HCT116 (cell line): Measurements from ENCODE around the gene PHKB. TPM values are rescaled to one million over a fixed set of nuclear protein-coding genes. Genes with fewer than 3 reads are reported as not detected.

ENCODE experiments used
- ATAC-seq: fragments of 200-7000 bp; cut with Tn5 transposase; 2 replicates; pipeline ENCODE4 v1.9.1; 2020; ENCODE audit warnings: mild to moderate bottlenecking, moderate library complexity
- BruUV-seq: library from RNA; stranded (reverse); fragments of 400-500 nt; replicated peaks from 2 replicates; lab custom pipeline; 2021; lab: Mats Ljungman, UMichigan
- CTCF ChIA-PET: fragments of 300-600 bp; sonication (Branson Sonifier 250); formaldehyde crosslinking; loops from one replicate; lab custom pipeline; 2021; ENCODE audit warnings: antibody characterized with exemption; lab: Charles Lee
- POLR2A ChIA-PET: fragments of 300-600, 350-600 bp; sonication (Branson Sonifier 250); formaldehyde crosslinking; loops from one replicate; lab custom pipeline; 2021; ENCODE audit warnings: antibody characterized with exemption; lab: Charles Lee
- RAD21 ChIA-PET, 2 experiments: fragments of 300-600 bp; sonication (Branson Sonifier 250); formaldehyde crosslinking; loops; one replicate each; lab custom pipeline; 2023; ENCODE audit warnings: low total read pairs in 2 of 2; ENCODE audit not compliant: uncharacterized antibody in 2 of 2, unreplicated experiment in 2 of 2, low non-redundant PET in 1 of 2; lab: Charles Lee
- DNase-seq: peaks from one replicate; pipeline ENCODE4 v3.0.0-alpha.2; 2010; ENCODE audit warnings: low read depth, low spot score
- H2AFZ ChIP-seq: fragments of 200-600 bp; shearing (Covaris generic), sonication (generic); 2 replicates; pipeline ENCODE4 v1.6.1; 2017; ENCODE audit warnings: low read depth, mixed run types, mixed read lengths, antibody characterized with exemption, low read length; ENCODE audit not compliant: poor library complexity, severe bottlenecking
- H3K27ac ChIP-seq: 2 replicates; pipeline ENCODE4 v1.5.1; 2012; ENCODE audit warnings: low read depth, low read length
- H3K27me3 ChIP-seq: fragments of 200-600 bp; sonication (generic); 2 replicates; pipeline ENCODE4 v1.6.1; 2016; ENCODE audit warnings: mixed run types, low read length, mixed read lengths; ENCODE audit not compliant: insufficient read depth
- H3K36me3 ChIP-seq, 2 experiments: fragments of 200-500 bp in 1 of 2; fragments of 200-600 bp in 1 of 2; sonication (Bioruptor generic) in 1 of 2; sonication (generic) in 1 of 2; 2 replicates each; pipeline versions ENCODE4 v1.5.1 to v1.6.1; 2014 to 2016; ENCODE audit warnings: low read length in 2 of 2, inconsistent platforms in 1 of 2, mixed read lengths in 1 of 2, mixed run types in 1 of 2; ENCODE audit not compliant: insufficient read depth in 2 of 2, control insufficient read depth in 1 of 2
- H3K4me1 ChIP-seq, 2 experiments: fragments of 200-600 bp in 1 of 2; sonication (generic) in 1 of 2; 2 replicates each; pipeline versions ENCODE4 v1.5.1 to v1.6.1; 2012 to 2017; ENCODE audit warnings: low read length in 2 of 2, inconsistent platforms in 1 of 2, mild to moderate bottlenecking in 1 of 2, mixed read lengths in 1 of 2, mixed run types in 1 of 2, moderate library complexity in 1 of 2; ENCODE audit not compliant: insufficient read depth in 2 of 2, control insufficient read depth in 1 of 2
- H3K4me2 ChIP-seq: fragments of 200-600 bp; sonication (generic); 2 replicates; pipeline ENCODE4 v1.6.1; 2017; ENCODE audit warnings: mixed run types, low read length, mixed read lengths
- H3K4me3 ChIP-seq, 2 experiments: fragments of 200-600 bp in 1 of 2; sonication (generic) in 1 of 2; replicated peaks in 1 of 2; 2 replicates each; pipeline ENCODE4 v1.5.1; 2011 to 2016; ENCODE audit warnings: low read length in 2 of 2, control low read depth in 1 of 2, low read depth in 1 of 2, mild to moderate bottlenecking in 1 of 2, mixed read lengths in 1 of 2, mixed run types in 1 of 2
- H3K79me2 ChIP-seq: fragments of 200-600 bp; sonication (generic); 2 replicates; pipeline ENCODE4 v1.6.1; 2017; ENCODE audit warnings: mild to moderate bottlenecking, mixed run types, low read length, moderate library complexity, mixed read lengths; ENCODE audit not compliant: insufficient read depth
- H3K9ac ChIP-seq: fragments of 200-600 bp; sonication (generic); 2 replicates; pipeline ENCODE4 v1.6.1; 2016; ENCODE audit warnings: low read length, mixed read lengths
- H3K9me2 ChIP-seq: fragments of 200-600 bp; sonication (generic), shearing (Covaris generic); 2 replicates; pipeline ENCODE4 v1.6.1; 2017; ENCODE audit warnings: mixed run types, mild to moderate bottlenecking, moderate library complexity; ENCODE audit not compliant: insufficient read depth
- H3K9me3 ChIP-seq, 2 experiments: fragments of 200-500 bp in 1 of 2; fragments of 200-600 bp in 1 of 2; sonication (Bioruptor generic) in 1 of 2; sonication (generic) in 1 of 2; 2 replicates each; pipeline ENCODE4 v1.6.1; 2014 to 2017; ENCODE audit warnings: low read length in 2 of 2, mixed read lengths in 2 of 2, inconsistent platforms in 1 of 2, low read depth in 1 of 2, mild to moderate bottlenecking in 1 of 2, mixed run types in 1 of 2, moderate library complexity in 1 of 2; ENCODE audit not compliant: control insufficient read depth in 1 of 2, insufficient read depth in 1 of 2
- H4K20me1 ChIP-seq: fragments of 200-600 bp; sonication (generic), shearing (Covaris generic); 2 replicates; pipeline ENCODE4 v1.6.1; 2017; ENCODE audit warnings: mixed run types, mild to moderate bottlenecking, moderate library complexity; ENCODE audit not compliant: insufficient read depth
- CBX3 ChIP-seq: IDR thresholded peaks from 2 replicates; pipeline ENCODE4 v1.6.1; 2012; ENCODE audit warnings: low read depth
- CEBPB ChIP-seq: IDR thresholded peaks from 2 replicates; pipeline ENCODE4 v1.6.1; 2012; ENCODE audit warnings: low read depth
- EGR1 ChIP-seq: IDR thresholded peaks from 2 replicates; pipeline ENCODE4 v1.6.1; 2012; ENCODE audit warnings: low read depth
- ELF1 ChIP-seq: IDR thresholded peaks from 2 replicates; pipeline ENCODE4 v1.6.1; 2012; ENCODE audit warnings: low read depth, borderline replicate concordance
- FOSL1 ChIP-seq: IDR thresholded peaks from 2 replicates; pipeline ENCODE4 v1.6.1; 2012; ENCODE audit warnings: low read depth
- POLR2A ChIP-seq: IDR thresholded peaks from 2 replicates; pipeline ENCODE4 v1.7.0; 2011; ENCODE audit warnings: borderline replicate concordance; ENCODE audit not compliant: insufficient read depth, insufficient read length; ENCODE audit errors: extremely low read depth
- POLR2AphosphoS5 ChIP-seq: IDR thresholded peaks from 2 replicates; pipeline ENCODE4 v1.6.1; 2011; ENCODE audit warnings: mild to moderate bottlenecking, low read depth, low read length, moderate library complexity
- ZNF274 ChIP-seq: fragments of 200-500 bp; sonication (Bioruptor generic); IDR thresholded peaks from 2 replicates; pipeline ENCODE4 v1.6.1; 2014; ENCODE audit warnings: mild to moderate bottlenecking, low read depth, low read length, inconsistent platforms
- intact Hi-C: fragments of 100-400 bp; cut with micrococcal nuclease; formaldehyde crosslinking; loops from 2 replicates; pipeline ENCODE4 v1.10.0; 2022
- total RNA-seq: library from RNA; stranded (reverse); gene quantifications from one replicate; pipeline ENCODE4 v1.2.1, GENCODE V29; 2021; ENCODE audit not compliant: unreplicated experiment
- TF ChIP-seq, protein P1 (sequence below), 3 experiments: fragments of 200-600 bp in 1 of 3; sonication (generic) in 1 of 3; IDR thresholded peaks in 2 of 3; conservative IDR thresholded peaks in 1 of 3; 2 replicates each; pipeline ENCODE4 v1.5.1; 2012 to 2017; ENCODE audit warnings: low read depth in 2 of 3, low read length in 2 of 3, antibody characterized with exemption in 1 of 3, borderline replicate concordance in 1 of 3, control low read depth in 1 of 3, mild to moderate bottlenecking in 1 of 3, mixed read lengths in 1 of 3, mixed run types in 1 of 3, moderate library complexity in 1 of 3; ENCODE audit not compliant: insufficient read depth in 1 of 3
- TF ChIP-seq, protein P2 (sequence below): IDR thresholded peaks from 2 replicates; pipeline ENCODE4 v1.6.1; 2012

PHKB gene
- total RNA-seq, 1 experiment from 2014 or later = 30.5 TPM

DNA sequence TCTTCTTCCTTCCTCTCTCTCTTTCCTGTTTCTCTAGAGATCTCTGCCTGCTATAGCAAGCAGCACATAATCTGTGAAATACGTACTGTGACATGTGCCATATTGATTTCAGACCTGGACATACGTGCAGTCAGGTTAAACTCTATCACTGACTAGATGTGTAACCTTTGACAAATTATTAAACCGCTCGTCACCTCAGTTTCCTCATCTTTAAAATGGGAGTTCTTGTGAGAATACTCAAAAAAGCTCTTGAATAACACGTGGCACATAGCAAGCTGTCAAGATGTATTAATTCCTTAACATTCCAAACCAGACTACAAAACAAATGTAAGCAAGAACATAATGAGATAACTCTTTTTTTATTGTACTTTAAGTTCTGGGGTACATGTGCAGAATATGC lies 170.0 kb downstream of the PHKB start:
- TF ChIP-seq, protein P1, sequence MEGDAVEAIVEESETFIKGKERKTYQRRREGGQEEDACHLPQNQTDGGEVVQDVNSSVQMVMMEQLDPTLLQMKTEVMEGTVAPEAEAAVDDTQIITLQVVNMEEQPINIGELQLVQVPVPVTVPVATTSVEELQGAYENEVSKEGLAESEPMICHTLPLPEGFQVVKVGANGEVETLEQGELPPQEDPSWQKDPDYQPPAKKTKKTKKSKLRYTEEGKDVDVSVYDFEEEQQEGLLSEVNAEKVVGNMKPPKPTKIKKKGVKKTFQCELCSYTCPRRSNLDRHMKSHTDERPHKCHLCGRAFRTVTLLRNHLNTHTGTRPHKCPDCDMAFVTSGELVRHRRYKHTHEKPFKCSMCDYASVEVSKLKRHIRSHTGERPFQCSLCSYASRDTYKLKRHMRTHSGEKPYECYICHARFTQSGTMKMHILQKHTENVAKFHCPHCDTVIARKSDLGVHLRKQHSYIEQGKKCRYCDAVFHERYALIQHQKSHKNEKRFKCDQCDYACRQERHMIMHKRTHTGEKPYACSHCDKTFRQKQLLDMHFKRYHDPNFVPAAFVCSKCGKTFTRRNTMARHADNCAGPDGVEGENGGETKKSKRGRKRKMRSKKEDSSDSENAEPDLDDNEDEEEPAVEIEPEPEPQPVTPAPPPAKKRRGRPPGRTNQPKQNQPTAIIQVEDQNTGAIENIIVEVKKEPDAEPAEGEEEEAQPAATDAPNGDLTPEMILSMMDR (IDR thresholded peaks at IDR 0.05 in 2 of 3, conservative IDR thresholded peaks at IDR 0.05 in 1 of 3; ENCODE audit: borderline replicate concordance in 1 of 3, insufficient read depth in 1 of 3, low read depth in 2 of 3, low read length in 2 of 3) = no peak
- TF ChIP-seq, protein P2, sequence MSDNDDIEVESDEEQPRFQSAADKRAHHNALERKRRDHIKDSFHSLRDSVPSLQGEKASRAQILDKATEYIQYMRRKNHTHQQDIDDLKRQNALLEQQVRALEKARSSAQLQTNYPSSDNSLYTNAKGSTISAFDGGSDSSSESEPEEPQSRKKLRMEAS = no peak
- POLR2A ChIA-PET = no interaction called here
- intact Hi-C loops = no loop called here

DNA sequence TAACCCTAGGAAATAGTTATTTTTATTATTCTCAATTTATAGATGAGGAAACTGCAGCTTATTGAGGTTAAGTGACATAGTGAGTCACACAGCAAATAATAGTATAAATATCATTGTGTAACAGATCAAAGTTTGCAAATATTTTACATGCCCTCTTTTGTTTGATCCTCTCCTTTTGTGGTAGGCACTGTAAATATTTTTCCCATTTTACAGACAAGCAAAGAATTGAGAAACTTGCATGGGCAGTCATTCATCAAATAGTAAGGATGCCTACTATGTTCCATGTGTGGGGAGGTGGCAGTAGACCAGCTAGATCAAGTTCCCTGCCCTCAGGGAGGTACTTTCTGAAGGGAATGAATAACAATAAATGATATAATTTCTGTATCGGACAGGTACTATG lies 173.0 kb downstream of the PHKB start:
- no peak overlapping the region for H2AFZ ChIP-seq
- no peak overlapping the region for H3K4me2 ChIP-seq
- TF ChIP-seq FOSL1 (no peak), CEBPB (no peak), POLR2AphosphoS5 (no peak), ELF1 (no peak), ZNF274 (no peak), EGR1 (no peak), POLR2A (no peak), CBX3 (no peak)
- no peaks in the 10 kb centered on the region for H3K9me3 ChIP-seq
- H3K36me3 ChIP-seq = no peaks in the 10 kb centered on the region
- ATAC-seq (no peak), DNase-seq (no peak)
- no peak overlapping the region for H3K27ac ChIP-seq
- H3K79me2 ChIP-seq = no peaks in the 10 kb centered on the region
- no TSS peak for BruUV-seq
- no peaks in the 10 kb centered on the region for H3K9me2 ChIP-seq
- no peaks in the 10 kb centered on the region for H3K4me1 ChIP-seq
- no peak overlapping the region for H3K9ac ChIP-seq
- ChIA-PET RAD21 (no interaction called here), POLR2A (no interaction called here), CTCF (no interaction called here)
- intact Hi-C loops = no loop called here
- H3K27me3 ChIP-seq = no peaks in the 10 kb centered on the region
- no peaks in the 10 kb centered on the region for H4K20me1 ChIP-seq
- no peak overlapping the region for H3K4me3 ChIP-seq

More for the DNA sequence above, 170.0 kb downstream of the PHKB start:
- H3K4me2 ChIP-seq = no peak overlapping the region
- ChIA-PET CTCF (no interaction called here), RAD21 (no interaction called here)
- no peak for DNase-seq
- no peaks in the 10 kb centered on the region for H3K27me3 ChIP-seq
- no peak for ATAC-seq
- H3K36me3 ChIP-seq = no peaks in the 10 kb centered on the region
- H3K27ac ChIP-seq = no peak overlapping the region
- no peak overlapping the region for H2AFZ ChIP-seq
- no peaks in the 10 kb centered on the region for H3K9me2 ChIP-seq
- no TSS peak for BruUV-seq
- no peaks in the 10 kb centered on the region for H4K20me1 ChIP-seq
- no peaks in the 10 kb centered on the region for H3K9me3 ChIP-seq
- no peaks in the 10 kb centered on the region for H3K4me1 ChIP-seq
- no peaks in the 10 kb centered on the region for H3K79me2 ChIP-seq
- H3K9ac ChIP-seq = no peak overlapping the region
- no peak overlapping the region for H3K4me3 ChIP-seq
